Activated naive CD8-positive, alpha-beta T cell (primary cell): ENCODE results near the gene SLC45A3.
A peak's percentile ranks its signal among the peaks of the same experiment; 100 is the strongest.
"Not testable (repeated sequence)": the region's sequence is repeated elsewhere in the genome, so short reads cannot be mapped to it uniquely, and the experiment has no call there.

ENCODE experiments used
- H3K27ac Mint-ChIP-seq: one replicate; pipeline ENCODE4 v1.8.0; 2021; ENCODE audit warnings: mixed read lengths
- H3K27me3 Mint-ChIP-seq: one replicate; pipeline ENCODE4 v1.8.0; 2021; ENCODE audit warnings: mixed read lengths
- H3K36me3 Mint-ChIP-seq: one replicate; pipeline ENCODE4 v1.8.0; 2021; ENCODE audit warnings: mixed read lengths
- H3K4me1 Mint-ChIP-seq: one replicate; pipeline ENCODE4 v1.8.0; 2021; ENCODE audit warnings: low read depth, mixed read lengths
- H3K4me3 Mint-ChIP-seq: one replicate; pipeline ENCODE4 v1.8.0; 2021; ENCODE audit warnings: mild to moderate bottlenecking, mixed read lengths
- H3K9me3 Mint-ChIP-seq: one replicate; pipeline ENCODE4 v1.8.0; 2021; ENCODE audit warnings: low read depth, mixed read lengths

Gene SLC45A3

GRCh38 chr1:205642679-205643307, 37.5 kb downstream of the SLC45A3 start:
- Mint-ChIP-seq H3K36me3 (no peaks in the 10 kb centered on the region), H3K27ac (no peak overlapping the region), H3K4me1 (no peaks in the 10 kb centered on the region), H3K9me3 (no peaks in the 10 kb centered on the region), H3K4me3 (no peak overlapping the region), H3K27me3 (peaks cover 6% of the 10 kb centered on the region)

- Mint-ChIP-seq H3K36me3 (no peaks in the 10 kb centered on the region), H3K4me1 (no peaks in the 10 kb centered on the region), H3K9me3 (no peaks in the 10 kb centered on the region), H3K27me3 (peaks cover 5% of the 10 kb centered on the region), H3K27ac (no peak overlapping the region), H3K4me3 (no peak overlapping the region)
Measured at GRCh38 chr1:205639567-205639966, 40.7 kb downstream of the SLC45A3 start.

- no peaks in the 10 kb centered on the region for H3K9me3 Mint-ChIP-seq
- no peak overlapping the region for H3K27ac Mint-ChIP-seq
- H3K4me1 Mint-ChIP-seq, result peaks cover 2% of the 10 kb centered on the region
- H3K4me3 Mint-ChIP-seq, result no peak overlapping the region
- peaks cover 2% of the 10 kb centered on the region for H3K27me3 Mint-ChIP-seq
- no peaks in the 10 kb centered on the region for H3K36me3 Mint-ChIP-seq
Measured at GRCh38 chr1:205637854-205638468, 42.3 kb downstream of the SLC45A3 start.

- Mint-ChIP-seq H3K36me3 (no peaks in the 10 kb centered on the region), H3K27me3 (peaks cover 2% of the 10 kb centered on the region), H3K9me3 (no peaks in the 10 kb centered on the region), H3K27ac (no peak overlapping the region), H3K4me3 (no peak overlapping the region), H3K4me1 (peaks cover 8% of the 10 kb centered on the region)
Measured at GRCh38 chr1:205636732-205637131, 43.6 kb downstream of the SLC45A3 start.

- H3K9me3 Mint-ChIP-seq, H3K4me3 Mint-ChIP-seq, H3K27me3 Mint-ChIP-seq, H3K27ac Mint-ChIP-seq, H3K4me1 Mint-ChIP-seq, H3K36me3 Mint-ChIP-seq: not testable (repeated sequence)
Measured at GRCh38 chr1:205636138-205636530, 44.2 kb downstream of the SLC45A3 start.

- peaks cover 27% of the 10 kb centered on the region for H3K4me1 Mint-ChIP-seq
- no peaks in the 10 kb centered on the region for H3K9me3 Mint-ChIP-seq
- no peak overlapping the region for H3K4me3 Mint-ChIP-seq
- no peaks in the 10 kb centered on the region for H3K27me3 Mint-ChIP-seq
- H3K27ac Mint-ChIP-seq, result no peak overlapping the region
- no peaks in the 10 kb centered on the region for H3K36me3 Mint-ChIP-seq
Measured at GRCh38 chr1:205633421-205633976, 46.8 kb downstream of the SLC45A3 start.

- peaks cover 3% of the 10 kb centered on the region for H3K36me3 Mint-ChIP-seq
- peaks cover 34% of the 10 kb centered on the region for H3K4me1 Mint-ChIP-seq
- H3K4me3 Mint-ChIP-seq, result peak overlapping the region; percentile 80
- H3K9me3 Mint-ChIP-seq, result no peaks in the 10 kb centered on the region
- no peaks in the 10 kb centered on the region for H3K27me3 Mint-ChIP-seq
- H3K27ac Mint-ChIP-seq, result peak overlapping the region; percentile 87
Measured at GRCh38 chr1:205632669-205633169, 47.6 kb downstream of the SLC45A3 start.

GRCh38 chr1:205631768-205632668, 48.3 kb downstream of the SLC45A3 start, which contains the start of gene ELK4:
Gene ELK4 (minus strand): TSS chr1:205632011. CDS start chr1:205623882, 8,129 bp downstream.
- H3K9me3 Mint-ChIP-seq, result no peaks in the 10 kb centered on the region
- peak within 1 kb of the TSS; percentile 97 for H3K27ac Mint-ChIP-seq
- H3K4me3 Mint-ChIP-seq, result peak within 1 kb of the TSS; percentile 90
- no peaks in the 10 kb centered on the region for H3K27me3 Mint-ChIP-seq
- peaks cover 3% of the 10 kb centered on the region for H3K36me3 Mint-ChIP-seq
- H3K4me1 Mint-ChIP-seq, result peaks cover 39% of the 10 kb centered on the region

GRCh38 chr1:205631010-205631767, 49.1 kb downstream of the SLC45A3 start:
- Mint-ChIP-seq H3K9me3 (no peaks in the 10 kb centered on the region), H3K36me3 (peaks cover 5% of the 10 kb centered on the region), H3K27me3 (no peaks in the 10 kb centered on the region), H3K4me3 (peak overlapping the region; percentile 90), H3K4me1 (peaks cover 47% of the 10 kb centered on the region), H3K27ac (peak overlapping the region; percentile 97)

GRCh38 chr1:205630651-205631009, 49.7 kb downstream of the SLC45A3 start:
- H3K27ac Mint-ChIP-seq, result peak overlapping the region; percentile 97
- peaks cover 5% of the 10 kb centered on the region for H3K36me3 Mint-ChIP-seq
- H3K4me3 Mint-ChIP-seq, result peak overlapping the region; percentile 90
- H3K27me3 Mint-ChIP-seq, result no peaks in the 10 kb centered on the region
- no peaks in the 10 kb centered on the region for H3K9me3 Mint-ChIP-seq
- peaks cover 53% of the 10 kb centered on the region for H3K4me1 Mint-ChIP-seq

- Mint-ChIP-seq H3K4me3 (peak overlapping the region; percentile 90), H3K4me1 (peaks cover 56% of the 10 kb centered on the region), H3K27ac (peak overlapping the region; percentile 97), H3K27me3 (no peaks in the 10 kb centered on the region), H3K36me3 (peaks cover 5% of the 10 kb centered on the region), H3K9me3 (no peaks in the 10 kb centered on the region)
Measured at GRCh38 chr1:205630241-205630640, 50.1 kb downstream of the SLC45A3 start.

GRCh38 chr1:205629751-205630150, 50.6 kb downstream of the SLC45A3 start:
- Mint-ChIP-seq H3K36me3 (peaks cover 5% of the 10 kb centered on the region), H3K4me1 (peaks cover 61% of the 10 kb centered on the region), H3K27ac (peak overlapping the region; percentile 97), H3K27me3 (no peaks in the 10 kb centered on the region), H3K4me3 (peak overlapping the region; percentile 90), H3K9me3 (no peaks in the 10 kb centered on the region)

- Mint-ChIP-seq H3K9me3 (no peaks in the 10 kb centered on the region), H3K36me3 (peaks cover 10% of the 10 kb centered on the region), H3K4me3 (peak overlapping the region; percentile 90), H3K4me1 (peaks cover 73% of the 10 kb centered on the region), H3K27me3 (no peaks in the 10 kb centered on the region), H3K27ac (peak overlapping the region; percentile 88)
Measured at GRCh38 chr1:205627956-205628355, 52.4 kb downstream of the SLC45A3 start.

- Mint-ChIP-seq H3K4me1 (peaks cover 67% of the 10 kb centered on the region), H3K4me3 (peak overlapping the region; percentile 47), H3K9me3 (no peaks in the 10 kb centered on the region), H3K27ac (peak overlapping the region; percentile 75), H3K36me3 (peaks cover 10% of the 10 kb centered on the region), H3K27me3 (no peaks in the 10 kb centered on the region)
Measured at GRCh38 chr1:205626216-205626615, 54.1 kb downstream of the SLC45A3 start.
